Measurements from ENCODE around the gene PRPF8.

PRPF8 gene

GRCh38 chr17:1604831-1605528 lies 79.7 kb downstream of the PRPF8 start:
- no peak overlapping the region for H3K4me3 ChIP-seq (ENCODE audit: low read length)
- TF ChIP-seq CTCF (conservative IDR thresholded peaks at IDR 0.05; ENCODE audit: low read depth, low read length) = no peak
- no peak for DNase-seq (ENCODE audit: low read depth)

GRCh38 chr17:1601571-1601970 lies 83.1 kb downstream of the PRPF8 start:
- TF ChIP-seq CTCF (conservative IDR thresholded peaks at IDR 0.05; ENCODE audit: low read depth, low read length) = no peak
- H3K4me3 ChIP-seq (ENCODE audit: low read length) = no peak overlapping the region
- no peak for DNase-seq (ENCODE audit: low read depth)

Measured in retinal pigment epithelial cell (primary cell).